ENCODE results near the gene C17orf107. TPM values are rescaled to one million over a fixed set of nuclear protein-coding genes. Genes with fewer than 3 reads are reported as not detected.

The C17orf107 gene
- total and polyA plus RNA-seq, 5 donors from 2014 or later = 1.1 to 45.6 (median 1.3) TPM

DNA sequence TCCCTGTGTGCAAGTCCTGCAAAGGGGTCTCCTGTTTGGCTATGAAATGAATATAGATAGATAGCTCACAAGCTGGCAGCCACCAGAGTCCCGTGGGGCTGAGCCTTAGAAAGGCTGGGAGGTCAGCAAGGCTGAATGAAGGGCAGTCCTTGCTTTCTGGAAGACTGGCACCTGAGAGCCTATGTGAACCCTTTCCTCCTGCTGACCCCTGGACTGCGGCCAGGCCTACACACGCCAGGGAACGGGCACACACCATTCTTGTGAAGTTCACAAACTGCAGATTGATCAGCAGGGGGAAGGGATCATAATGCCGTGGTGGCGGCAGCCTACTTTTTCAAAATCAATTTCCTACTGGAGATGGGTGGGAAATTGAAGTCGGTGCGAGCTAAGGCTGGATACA is 985 bp upstream of the C17orf107 start:
- Histone ChIP-seq H3K4me3 (ENCODE audit: low read depth, low read length) (no peak overlapping the region), H3K27me3 (ENCODE audit: control insufficient read depth, insufficient read depth, low read length) (no peaks in the 10 kb centered on the region), H3K36me3 (ENCODE audit: control insufficient read depth, insufficient read depth, low read length) (peaks cover 34% of the 10 kb centered on the region), H3K4me1 (ENCODE audit: control insufficient read depth, insufficient read depth, low read length, poor library complexity, severe bottlenecking) (peaks cover 38% of the 10 kb centered on the region), H3K27ac (ENCODE audit: insufficient read depth, low read length, poor library complexity, severe bottlenecking) (no peak overlapping the region), H3K9me3 (ENCODE audit: control insufficient read depth in 2 of 2, low read length in 2 of 2) (no peaks in the 10 kb centered on the region)
- Mint-ChIP-seq H3K27me3 (peaks cover 17% of the 10 kb centered on the region), H3K4me3 (peak overlapping the region; percentile 79 to 94 (median 82)), H3K4me1 (peaks cover 0 to 39% (median 17%) of the 10 kb centered on the region in 4 donors), H3K9me3 (peaks cover 0 to 4% (median 0%) of the 10 kb centered on the region in 7 donors), H3K36me3 (peaks cover 10% of the 10 kb centered on the region), H3K27ac (peak overlapping the region; percentile 63 to 85 (median 72))
- DNase-seq (no peak), ATAC-seq (ENCODE audit: low read depth in 2 of 2) (no peak)

DNA sequence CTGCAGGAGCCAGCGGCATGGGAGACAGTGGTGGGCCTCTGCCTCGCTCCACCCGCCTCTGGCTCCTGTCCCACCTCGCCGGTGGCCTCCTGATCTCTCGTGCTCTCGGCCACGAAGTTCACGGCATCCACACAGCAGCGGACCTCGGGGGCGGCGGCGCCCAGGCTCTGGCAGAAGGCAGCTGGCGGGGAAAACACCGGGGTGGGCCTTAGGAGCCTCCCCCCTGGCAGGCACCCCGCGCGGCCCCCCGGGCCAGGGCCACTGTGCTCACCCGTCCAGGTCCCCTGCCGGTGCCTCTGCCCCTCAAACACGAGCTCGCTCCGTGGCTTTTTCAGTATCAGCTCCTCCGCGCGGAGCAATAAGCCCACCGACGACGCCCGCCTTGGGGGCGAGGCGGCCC is 409 bp upstream of the C17orf107 start:
- DNase-seq (no peak), ATAC-seq (ENCODE audit: low read depth in 2 of 2) (no peak)
- peaks cover 10% of the 10 kb centered on the region for H3K36me3 Mint-ChIP-seq
- peak overlapping the region; percentile 72 for H3K27ac ChIP-seq (ENCODE audit: insufficient read depth, low read length, poor library complexity, severe bottlenecking)
- H3K27ac Mint-ChIP-seq = peak overlapping the region in 2 of 3 donors; percentile 72 to 85
- H3K27me3 Mint-ChIP-seq = peaks cover 22% of the 10 kb centered on the region
- peak overlapping the region; percentile 79 to 99 (median 86) for H3K4me3 Mint-ChIP-seq
- H3K27me3 ChIP-seq (ENCODE audit: control insufficient read depth, insufficient read depth, low read length) = no peaks in the 10 kb centered on the region
- H3K4me3 ChIP-seq (ENCODE audit: low read depth, low read length) = no peak overlapping the region
- H3K9me3 ChIP-seq (ENCODE audit: control insufficient read depth in 2 of 2, low read length in 2 of 2) = no peaks in the 10 kb centered on the region
- peaks cover 28% of the 10 kb centered on the region for H3K36me3 ChIP-seq (ENCODE audit: control insufficient read depth, insufficient read depth, low read length)
- peaks cover 42% of the 10 kb centered on the region for H3K4me1 ChIP-seq (ENCODE audit: control insufficient read depth, insufficient read depth, low read length, poor library complexity, severe bottlenecking)
- peaks cover 0 to 4% (median 0%) of the 10 kb centered on the region in 7 donors for H3K9me3 Mint-ChIP-seq
- H3K4me1 Mint-ChIP-seq = peaks cover 0 to 43% (median 21%) of the 10 kb centered on the region in 4 donors

DNA sequence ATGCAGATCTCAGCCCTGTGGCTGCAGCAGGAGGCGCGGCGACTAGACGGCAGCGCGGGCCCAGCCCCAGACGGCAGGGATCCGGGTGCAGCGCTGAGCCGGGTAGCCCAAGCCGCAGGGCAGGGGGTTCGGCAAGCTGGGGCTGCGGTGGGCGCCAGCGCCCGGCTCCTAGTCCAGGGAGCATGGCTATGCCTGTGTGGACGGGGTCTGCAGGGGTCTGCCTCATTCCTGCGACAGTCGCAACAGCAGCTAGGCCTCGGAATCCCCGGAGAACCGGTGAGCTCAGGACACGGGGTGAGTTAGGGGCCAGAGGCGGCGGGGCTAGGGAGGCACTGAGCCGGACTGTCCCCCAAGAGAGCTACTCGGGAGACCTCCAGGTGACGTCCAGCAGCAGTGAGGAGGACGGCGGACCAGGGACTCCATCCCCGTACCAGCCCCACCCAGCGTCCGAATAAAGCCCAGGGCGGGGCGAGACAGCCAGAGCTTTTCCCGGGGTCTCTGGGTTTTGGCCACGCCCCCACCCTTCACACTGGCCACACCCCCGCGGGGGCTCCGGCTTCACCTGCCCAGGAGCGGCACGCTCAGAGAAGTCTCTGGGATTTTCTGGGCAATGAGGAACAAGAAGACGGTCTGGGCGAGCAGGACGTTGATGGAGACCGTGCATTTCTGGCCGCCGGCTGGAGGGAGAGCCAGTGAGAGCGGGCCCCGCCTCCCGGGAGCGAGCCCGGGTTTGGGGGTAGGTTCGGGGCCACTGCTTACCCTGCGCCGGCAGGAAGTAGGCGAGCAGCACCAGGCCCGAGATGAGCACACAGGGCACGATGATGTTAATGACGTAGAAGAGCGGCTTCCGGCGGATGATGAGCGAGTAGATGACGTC is 1.1 kb downstream of the C17orf107 start:
- H3K4me1 ChIP-seq (ENCODE audit: control insufficient read depth, insufficient read depth, low read length, poor library complexity, severe bottlenecking) = peaks cover 42% of the 10 kb centered on the region
- H3K36me3 Mint-ChIP-seq = peaks cover 3% of the 10 kb centered on the region
- H3K36me3 ChIP-seq (ENCODE audit: control insufficient read depth, insufficient read depth, low read length) = peaks cover 13% of the 10 kb centered on the region
- DNase-seq = peak; percentile 53 to 84 (median 81)
- H3K4me3 ChIP-seq (ENCODE audit: low read depth, low read length) = no peak overlapping the region
- no peaks in the 10 kb centered on the region for H3K27me3 ChIP-seq (ENCODE audit: control insufficient read depth, insufficient read depth, low read length)
- H3K27me3 Mint-ChIP-seq = peaks cover 22% of the 10 kb centered on the region
- H3K9me3 ChIP-seq (ENCODE audit: control insufficient read depth in 2 of 2, low read length in 2 of 2) = no peaks in the 10 kb centered on the region
- H3K4me3 Mint-ChIP-seq = peak overlapping the region; percentile 88 to 99 (median 92)
- peaks cover 0 to 4% (median 0%) of the 10 kb centered on the region in 7 donors for H3K9me3 Mint-ChIP-seq
- peak; percentile 33 to 35 for ATAC-seq (ENCODE audit: low read depth in 2 of 2)
- H3K4me1 Mint-ChIP-seq = peaks cover 0 to 45% (median 21%) of the 10 kb centered on the region in 4 donors
- H3K27ac ChIP-seq (ENCODE audit: insufficient read depth, low read length, poor library complexity, severe bottlenecking) = peak overlapping the region; percentile 72
- H3K27ac Mint-ChIP-seq = peak overlapping the region in 2 of 3 donors; percentile 96 to 99

- ATAC-seq (ENCODE audit: low read depth in 2 of 2) (no peak), DNase-seq (no peak)
- Mint-ChIP-seq H3K9me3 (peaks cover 0 to 4% (median 0%) of the 10 kb centered on the region in 7 donors), H3K27ac (peak overlapping the region in 2 of 3 donors; percentile 90 to 99), H3K4me3 (peak overlapping the region; percentile 76 to 94 (median 87)), H3K36me3 (no peaks in the 10 kb centered on the region), H3K27me3 (peaks cover 27% of the 10 kb centered on the region), H3K4me1 (peaks cover 0 to 45% (median 21%) of the 10 kb centered on the region in 4 donors)
- Histone ChIP-seq H3K27me3 (ENCODE audit: control insufficient read depth, insufficient read depth, low read length) (no peaks in the 10 kb centered on the region), H3K4me1 (ENCODE audit: control insufficient read depth, insufficient read depth, low read length, poor library complexity, severe bottlenecking) (peaks cover 42% of the 10 kb centered on the region), H3K4me3 (ENCODE audit: low read depth, low read length) (peak overlapping the region; percentile 48), H3K27ac (ENCODE audit: insufficient read depth, low read length, poor library complexity, severe bottlenecking) (peak overlapping the region; percentile 72), H3K9me3 (ENCODE audit: control insufficient read depth in 2 of 2, low read length in 2 of 2) (no peaks in the 10 kb centered on the region), H3K36me3 (ENCODE audit: control insufficient read depth, insufficient read depth, low read length) (peaks cover 6% of the 10 kb centered on the region)
These were observed 1.8 kb downstream of the C17orf107 start for GRCh38 chr17:4901108-4901647.

DNA sequence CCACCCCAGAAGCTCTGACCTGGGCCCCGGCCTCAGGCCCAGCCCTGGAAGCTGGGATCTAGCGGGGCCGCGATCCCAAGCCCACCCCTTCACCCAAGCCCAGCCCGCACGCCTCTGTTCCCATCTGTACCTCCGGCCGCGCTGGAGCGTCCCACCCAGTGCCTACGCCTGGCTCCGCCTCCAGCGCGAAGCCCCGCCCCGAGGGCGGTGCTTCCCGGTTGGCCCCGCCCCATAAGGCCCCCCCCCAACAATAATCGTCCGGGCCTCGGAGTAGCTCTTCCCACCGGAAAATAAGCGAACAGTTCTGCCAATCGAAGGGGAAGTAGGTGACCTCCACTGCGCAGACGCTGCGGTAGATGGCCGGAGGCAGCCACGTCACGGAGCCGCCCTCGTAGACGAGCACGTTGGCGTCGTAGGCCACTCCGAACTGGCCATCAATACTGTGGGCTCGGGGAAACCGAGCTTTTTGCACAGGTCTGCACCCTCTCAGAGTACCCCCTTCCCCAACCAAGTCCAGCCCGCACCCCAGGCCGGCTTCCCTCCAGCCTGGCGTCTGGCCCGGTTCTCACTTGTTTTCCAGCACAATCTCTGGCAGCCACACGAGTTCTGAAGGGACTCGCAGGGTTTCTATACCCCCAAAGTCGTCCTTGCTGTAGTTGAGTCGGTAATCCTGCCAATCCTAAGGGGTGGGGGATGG is 2.5 kb downstream of the C17orf107 start:
- peak overlapping the region in 3 of 4 donors; percentile 38 to 91 (median 76) for H3K4me3 Mint-ChIP-seq
- no peak overlapping the region for H3K4me3 ChIP-seq (ENCODE audit: low read depth, low read length)
- peaks cover 27% of the 10 kb centered on the region for H3K27me3 Mint-ChIP-seq
- peaks cover 0 to 45% (median 21%) of the 10 kb centered on the region in 4 donors for H3K4me1 Mint-ChIP-seq
- ATAC-seq (ENCODE audit: low read depth in 2 of 2) (no peak), DNase-seq (no peak)
- peaks cover 0 to 4% (median 0%) of the 10 kb centered on the region in 7 donors for H3K9me3 Mint-ChIP-seq
- H3K27ac Mint-ChIP-seq = peak overlapping the region; percentile 83 to 99 (median 90)
- H3K9me3 ChIP-seq (ENCODE audit: control insufficient read depth in 2 of 2, low read length in 2 of 2) = no peaks in the 10 kb centered on the region
- peaks cover 42% of the 10 kb centered on the region for H3K4me1 ChIP-seq (ENCODE audit: control insufficient read depth, insufficient read depth, low read length, poor library complexity, severe bottlenecking)
- peak overlapping the region; percentile 72 for H3K27ac ChIP-seq (ENCODE audit: insufficient read depth, low read length, poor library complexity, severe bottlenecking)
- no peaks in the 10 kb centered on the region for H3K36me3 Mint-ChIP-seq
- no peaks in the 10 kb centered on the region for H3K27me3 ChIP-seq (ENCODE audit: control insufficient read depth, insufficient read depth, low read length)
- peaks cover 5% of the 10 kb centered on the region for H3K36me3 ChIP-seq (ENCODE audit: control insufficient read depth, insufficient read depth, low read length)

- DNase-seq = no peak
- Histone ChIP-seq H3K4me1 (ENCODE audit: control insufficient read depth, insufficient read depth, low read length, poor library complexity, severe bottlenecking) (peaks cover 42% of the 10 kb centered on the region), H3K9me3 (ENCODE audit: control insufficient read depth in 2 of 2, low read length in 2 of 2) (no peaks in the 10 kb centered on the region), H3K27ac (ENCODE audit: insufficient read depth, low read length, poor library complexity, severe bottlenecking) (no peak overlapping the region), H3K27me3 (ENCODE audit: control insufficient read depth, insufficient read depth, low read length) (no peaks in the 10 kb centered on the region), H3K36me3 (ENCODE audit: control insufficient read depth, insufficient read depth, low read length) (no peaks in the 10 kb centered on the region), H3K4me3 (ENCODE audit: low read depth, low read length) (no peak overlapping the region)
- Mint-ChIP-seq H3K4me1 (peaks cover 0 to 45% (median 21%) of the 10 kb centered on the region in 4 donors), H3K9me3 (peaks cover 0 to 4% (median 0%) of the 10 kb centered on the region in 7 donors), H3K4me3 (peak overlapping the region; percentile 3 to 89 (median 70)), H3K27me3 (peaks cover 27% of the 10 kb centered on the region), H3K27ac (peak overlapping the region in 2 of 3 donors; percentile 72 to 79), H3K36me3 (no peaks in the 10 kb centered on the region)
- no peak for ATAC-seq (ENCODE audit: low read depth in 2 of 2)
These were observed 3.2 kb downstream of the C17orf107 start for GRCh38 chr17:4902540-4902939.

DNA sequence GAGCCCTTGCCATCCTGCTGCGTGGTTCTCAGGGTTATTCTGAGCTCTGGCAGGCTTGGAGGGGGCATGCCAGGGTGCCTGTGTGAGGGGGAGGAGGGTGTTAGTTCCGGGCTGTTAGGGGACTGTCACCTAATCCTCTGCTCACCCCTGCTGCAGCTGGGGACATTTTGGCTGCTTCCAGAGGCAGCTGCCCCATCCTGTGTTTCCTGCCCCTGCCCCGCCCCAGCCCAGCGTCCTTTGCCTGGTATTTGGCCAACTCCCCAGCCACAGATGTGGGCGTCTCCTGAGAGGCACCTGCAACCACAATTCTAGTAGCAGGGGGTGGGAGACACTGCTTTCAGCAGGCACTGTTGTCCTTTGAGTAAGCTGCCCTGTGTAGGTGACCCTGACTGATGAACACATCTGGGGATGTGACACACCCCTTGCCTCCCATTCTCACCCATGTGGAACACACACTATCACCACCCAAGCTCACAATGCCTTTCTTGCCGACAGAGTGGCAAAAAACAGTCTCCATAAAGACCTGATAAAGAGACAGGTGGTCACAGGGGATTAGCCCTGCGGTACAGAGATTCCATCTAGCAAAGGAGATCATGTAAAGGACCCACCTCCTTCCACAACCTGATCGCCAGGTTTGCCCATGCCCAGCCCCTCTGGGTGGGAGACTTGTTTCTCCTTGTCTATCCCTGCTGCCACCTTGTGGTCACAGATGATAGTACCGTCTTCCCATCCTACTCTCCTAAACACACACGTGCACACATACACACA is 3.9 kb downstream of the C17orf107 start, which contains the start of gene CHRNE:
TSS of gene CHRNE (minus strand) at position 48 of the 768 bp plus-strand sequence. CDS start at position 13, 35 bp downstream.
- no peaks in the 10 kb centered on the region for H3K9me3 ChIP-seq (ENCODE audit: control insufficient read depth in 2 of 2, low read length in 2 of 2)
- Mint-ChIP-seq H3K4me3 (peak within 1 kb of the TSS; percentile 60 to 89 (median 70)), H3K27me3 (peaks cover 27% of the 10 kb centered on the region), H3K27ac (peak within 1 kb of the TSS; percentile 69 to 79 (median 72)), H3K36me3 (no peaks in the 10 kb centered on the region), H3K9me3 (peaks cover 0 to 4% (median 0%) of the 10 kb centered on the region in 7 donors), H3K4me1 (peaks cover 0 to 43% (median 21%) of the 10 kb centered on the region in 4 donors)
- peak; percentile 71 to 88 (median 73) for DNase-seq
- no peaks in the 10 kb centered on the region for H3K27me3 ChIP-seq (ENCODE audit: control insufficient read depth, insufficient read depth, low read length)
- no peaks in the 10 kb centered on the region for H3K36me3 ChIP-seq (ENCODE audit: control insufficient read depth, insufficient read depth, low read length)
- ATAC-seq (ENCODE audit: low read depth in 2 of 2) = peak; percentile 34 to 40
- H3K27ac ChIP-seq (ENCODE audit: insufficient read depth, low read length, poor library complexity, severe bottlenecking) = no peak within 1 kb of the TSS
- H3K4me1 ChIP-seq (ENCODE audit: control insufficient read depth, insufficient read depth, low read length, poor library complexity, severe bottlenecking) = peaks cover 44% of the 10 kb centered on the region
- H3K4me3 ChIP-seq (ENCODE audit: low read depth, low read length) = peak within 1 kb of the TSS; percentile 53
